Activated CD8-positive, alpha-beta memory T cell treated with anti-CD3 and anti-CD28 coated beads for 48 hours (primary cell): ENCODE data around the gene PRAC2.
A peak's percentile ranks its signal among the peaks of the same experiment; 100 is the strongest.

Experiments
- DNase-seq, 3 experiments: peaks; one replicate each; pipeline ENCODE4 v3.0.0-alpha.2; 2020; ENCODE audit warnings: low read depth in 2 of 3, low spot score in 2 of 3

Gene PRAC2

GRCh38 chr17:48720266-48721008, 2.5 kb upstream of the PRAC2 start:
- DNase-seq: no peak

- DNase-seq: no peak
These were observed 2.0 kb upstream of the PRAC2 start for GRCh38 chr17:48721009-48721402.

DNA sequence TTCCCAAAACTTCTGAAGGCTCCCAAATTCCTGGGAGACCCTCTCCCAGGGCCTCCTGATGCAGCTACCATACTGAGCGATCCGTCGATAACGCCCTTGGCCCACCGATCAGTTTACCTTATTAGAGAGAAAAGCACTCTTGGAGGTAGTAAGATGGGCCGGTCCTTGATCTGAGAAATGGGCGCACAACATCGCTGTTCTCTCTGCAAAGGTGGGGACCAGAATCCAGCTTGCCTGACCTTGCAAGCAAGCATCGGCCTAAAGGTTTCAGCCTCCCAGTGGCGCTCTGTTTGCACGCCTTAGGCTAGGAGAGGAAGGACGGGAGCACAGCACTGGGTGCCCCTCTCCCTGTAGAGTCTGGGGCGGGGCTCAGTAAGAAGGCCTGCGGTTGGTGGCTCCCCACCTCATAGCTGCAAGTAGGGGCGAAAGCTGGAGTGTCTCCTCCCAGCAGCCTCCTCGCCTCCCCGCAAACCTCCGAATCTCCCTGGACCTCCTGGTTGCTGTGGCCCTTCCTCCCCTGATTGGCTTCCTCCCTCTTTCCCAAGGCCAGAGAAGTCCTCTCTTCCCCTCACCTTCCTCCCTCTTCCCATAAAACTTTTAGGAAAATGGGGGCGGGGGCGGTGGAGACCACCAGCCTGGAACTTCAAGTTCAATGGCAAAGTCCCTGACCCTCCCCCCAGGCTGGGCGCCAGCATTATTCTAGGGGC, 631 bp upstream of the PRAC2 start, which contains the start of gene PRAC1:
Gene PRAC1, minus strand, starts transcription at position 318 of the 707 bp plus-strand sequence. Its CDS starts 126 bp downstream, at position 192.
- no peak for DNase-seq

DNA sequence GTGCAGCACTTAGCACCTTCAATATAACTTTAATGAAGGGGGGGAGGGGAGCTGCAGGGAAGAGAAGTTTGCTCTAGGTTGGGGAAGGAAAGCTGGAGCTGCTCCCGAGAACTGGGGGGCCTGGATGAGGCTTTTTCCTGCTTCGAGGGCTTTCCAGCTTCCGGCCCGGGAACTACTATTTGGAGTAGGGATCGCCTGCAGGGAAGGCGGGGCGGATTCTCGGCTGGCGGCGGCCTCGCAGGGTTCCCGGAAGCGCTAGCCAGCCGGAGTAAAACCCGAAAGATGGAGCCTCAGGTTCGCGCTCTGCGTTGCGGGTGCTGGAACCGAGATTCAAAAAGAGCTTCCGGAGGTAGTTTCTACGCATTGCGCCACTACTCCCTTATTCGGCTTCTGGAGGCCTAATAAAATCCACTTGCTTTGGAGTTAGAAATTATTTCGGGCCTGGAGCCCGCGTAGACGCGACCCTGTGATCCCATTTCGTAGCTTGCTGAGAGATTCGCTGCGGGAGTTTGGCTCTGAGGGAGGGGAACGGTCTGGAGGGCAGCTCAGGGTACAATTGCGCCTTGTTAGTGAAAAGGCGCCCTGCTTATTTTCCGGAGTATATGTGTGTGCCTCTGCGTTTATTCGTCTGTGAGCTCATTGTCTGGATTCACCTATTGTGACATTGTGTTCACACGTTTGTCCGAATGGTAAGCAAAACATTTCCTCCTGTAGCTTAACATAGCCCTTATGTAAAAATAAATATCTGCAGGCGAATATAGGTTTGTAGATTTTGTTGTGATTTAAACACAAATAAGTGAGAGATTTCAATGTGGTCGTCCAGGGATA, 652 bp downstream of the PRAC2 start:
- no peak for DNase-seq

DNA sequence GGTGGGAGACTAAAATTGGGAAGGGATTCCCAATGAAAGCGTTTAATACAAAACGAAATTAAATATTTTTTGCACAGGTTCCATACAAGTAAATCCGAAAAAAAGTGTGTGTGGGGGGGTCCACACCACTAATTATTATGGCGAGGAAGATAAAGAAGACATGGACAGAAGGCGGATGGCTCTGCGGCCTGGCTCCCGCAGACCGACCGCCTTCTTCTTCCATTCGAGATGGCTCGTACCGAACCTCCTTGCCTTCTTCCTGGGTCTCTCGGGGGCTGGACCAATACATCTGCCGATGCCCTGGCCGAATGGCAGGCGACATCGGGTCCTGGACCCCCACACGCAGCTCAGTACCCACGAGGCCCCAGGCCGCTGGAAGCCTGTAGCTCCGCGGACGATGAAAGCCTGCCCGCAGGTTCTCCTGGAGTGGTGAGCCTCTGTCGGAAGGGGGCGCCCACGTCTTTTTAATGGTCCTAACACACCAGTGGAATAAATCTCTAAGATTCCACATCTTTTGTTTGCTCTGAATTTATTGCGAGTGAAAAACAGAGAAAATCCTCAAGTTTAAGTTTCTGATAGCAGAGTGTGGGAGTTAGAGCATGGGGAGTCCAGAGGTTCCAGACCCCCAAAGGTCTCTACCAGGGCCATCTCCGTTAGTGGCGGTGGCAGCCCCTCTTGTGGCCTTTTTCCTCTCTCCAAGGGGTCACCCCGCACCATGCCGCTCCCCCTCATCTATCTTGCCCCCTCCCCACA, 1.4 kb downstream of the PRAC2 start:
- peak in 2 of 3 experiments; percentile 61 to 64 for DNase-seq

DNA sequence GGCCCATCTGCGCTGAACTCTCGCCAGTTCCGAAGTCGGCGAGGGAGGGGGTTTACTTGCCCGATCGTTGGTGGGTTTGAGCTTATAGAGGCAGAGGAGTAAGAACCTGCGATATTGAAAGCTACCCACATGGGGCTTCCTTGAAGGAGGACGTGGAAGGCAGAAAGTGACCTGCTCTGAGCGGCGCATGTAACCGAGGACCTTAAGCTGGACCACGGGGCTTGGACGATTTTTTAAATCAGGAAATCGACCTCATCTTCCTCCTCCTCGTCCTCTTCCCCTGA, 2.0 kb downstream of the PRAC2 start:
- no peak for DNase-seq

- no peak for DNase-seq
These were observed 2.5 kb downstream of the PRAC2 start for GRCh38 chr17:48725288-48726064.

- DNase-seq: no peak
These were observed 3.3 kb downstream of the PRAC2 start for GRCh38 chr17:48726114-48726915.

- no peak for DNase-seq
These were observed 3.9 kb downstream of the PRAC2 start for GRCh38 chr17:48726916-48727286.

DNA sequence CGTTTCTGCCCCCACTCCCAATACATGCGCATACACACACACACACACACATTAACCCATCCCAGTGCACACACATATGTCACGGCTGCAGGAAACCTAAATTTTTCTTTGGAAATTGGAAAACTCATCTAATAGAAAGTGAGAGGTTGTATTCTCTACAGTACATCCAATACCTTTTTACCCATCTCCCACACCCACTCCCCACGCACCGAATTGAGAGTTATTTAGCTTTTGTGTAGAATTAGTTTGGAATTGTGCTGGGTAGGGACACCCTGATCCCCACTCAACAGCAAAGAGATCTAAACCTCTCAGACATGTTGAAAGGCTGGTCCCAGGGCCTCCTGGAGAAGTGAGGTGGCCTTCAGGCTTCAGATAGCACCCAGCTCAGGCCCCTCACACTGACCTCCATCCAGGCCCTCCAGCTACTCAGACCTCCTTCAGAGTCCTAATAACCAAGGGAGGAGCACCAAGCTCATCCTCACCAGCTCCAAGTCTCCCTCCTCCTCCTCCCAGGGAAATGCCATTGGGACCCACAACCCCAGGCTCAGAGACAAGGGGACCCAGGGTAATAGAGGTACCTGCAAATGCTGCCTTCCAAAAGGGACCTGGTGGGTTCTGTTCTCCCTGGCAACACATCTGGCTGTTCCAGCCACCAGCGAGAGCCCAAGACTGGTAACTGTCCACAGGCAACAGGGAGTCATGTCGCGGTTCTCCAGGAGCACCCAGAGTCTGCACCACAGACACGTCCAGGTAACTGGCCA, 4.6 kb downstream of the PRAC2 start:
- DNase-seq: no peak

DNA sequence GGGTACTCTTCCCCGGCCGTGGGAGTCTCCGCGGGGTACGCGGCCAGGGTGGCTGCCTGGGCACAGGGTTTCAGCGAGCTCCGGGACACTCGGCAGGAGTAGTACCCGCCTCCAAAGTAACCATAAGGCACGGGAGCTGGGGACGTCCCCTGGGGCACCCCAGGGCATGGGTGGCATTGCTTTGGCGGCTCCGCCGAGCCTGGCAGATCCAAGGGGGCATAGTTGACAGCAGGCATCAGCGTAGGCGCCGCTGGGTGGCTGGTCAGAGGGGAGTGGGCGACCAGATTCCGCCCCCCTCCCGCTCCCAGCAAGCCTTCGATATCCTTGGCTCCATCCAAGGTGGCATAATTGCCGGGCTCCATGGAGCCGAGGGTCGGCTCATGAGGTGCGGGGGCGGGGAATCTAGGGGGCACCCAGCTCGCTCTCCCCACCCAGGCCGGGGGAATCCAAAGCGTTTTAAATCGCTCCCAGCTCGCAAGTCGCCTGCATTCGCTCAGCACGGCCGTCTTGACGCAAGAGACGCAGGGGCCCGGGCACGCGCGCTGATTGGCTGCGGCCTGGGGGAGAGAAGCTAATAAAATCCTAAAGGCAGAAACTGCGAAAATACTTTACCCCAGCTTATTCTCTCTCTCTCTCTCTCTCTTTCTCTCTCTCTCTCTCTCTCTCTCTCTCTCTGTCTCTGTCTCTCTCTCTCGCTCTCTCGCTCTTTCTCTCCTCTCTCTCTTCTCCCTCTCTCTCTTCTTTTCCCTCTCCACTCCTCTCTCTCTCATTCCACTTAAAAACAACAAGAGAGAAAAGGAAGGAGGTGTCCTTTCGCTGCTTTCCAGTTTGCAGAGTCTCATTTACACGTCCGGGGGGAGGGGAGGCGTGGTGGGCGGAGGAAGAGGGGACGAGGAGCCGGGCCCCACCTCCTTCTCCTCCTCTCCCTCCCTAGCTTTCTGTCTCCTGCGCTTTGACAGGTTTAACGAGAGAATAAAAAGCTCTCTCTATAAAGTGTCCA, 5.5 kb downstream of the PRAC2 start, which contains the start of gene HOXB13:
Gene HOXB13, minus strand, starts transcription at position 519 of the 1,000 bp plus-strand sequence. Its CDS starts 157 bp downstream, at position 362.
- no peak for DNase-seq

GRCh38 chr17:48729335-48730239, 6.6 kb downstream of the PRAC2 start:
- no peak for DNase-seq

DNA sequence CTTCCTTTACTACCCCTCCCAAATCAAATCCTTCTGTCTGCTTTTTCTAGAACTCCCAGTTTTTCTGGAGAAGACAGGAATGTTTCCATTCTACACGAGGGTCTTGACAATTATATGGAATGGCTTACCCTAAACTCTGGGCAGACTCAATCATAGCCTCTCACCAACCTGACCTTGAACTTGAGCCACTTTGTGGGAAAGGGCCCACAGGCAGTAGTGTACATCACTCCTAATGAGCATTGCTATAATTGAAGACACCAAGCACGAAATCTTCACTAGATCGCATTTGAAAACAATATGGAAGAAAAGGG, 7.2 kb downstream of the PRAC2 start:
- DNase-seq: no peak

DNA sequence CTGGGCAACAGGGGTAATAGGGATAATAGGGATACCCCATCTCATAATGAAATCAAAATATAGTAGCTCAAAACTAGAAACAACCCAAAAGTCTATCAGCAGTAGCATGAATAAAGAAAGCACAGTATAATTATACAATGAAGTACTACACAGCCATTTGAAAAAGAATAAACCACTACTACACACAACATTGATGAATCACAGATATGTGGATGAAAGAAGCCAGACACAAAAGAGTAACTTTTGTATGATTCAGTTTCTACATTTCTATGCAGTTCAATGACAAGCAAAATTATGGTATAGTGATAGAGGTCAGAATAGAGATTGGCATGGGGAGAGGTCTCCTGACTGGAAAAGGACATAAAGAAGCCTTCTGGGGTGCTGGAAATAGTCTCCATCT, 8.4 kb downstream of the PRAC2 start:
- DNase-seq: no peak

DNA sequence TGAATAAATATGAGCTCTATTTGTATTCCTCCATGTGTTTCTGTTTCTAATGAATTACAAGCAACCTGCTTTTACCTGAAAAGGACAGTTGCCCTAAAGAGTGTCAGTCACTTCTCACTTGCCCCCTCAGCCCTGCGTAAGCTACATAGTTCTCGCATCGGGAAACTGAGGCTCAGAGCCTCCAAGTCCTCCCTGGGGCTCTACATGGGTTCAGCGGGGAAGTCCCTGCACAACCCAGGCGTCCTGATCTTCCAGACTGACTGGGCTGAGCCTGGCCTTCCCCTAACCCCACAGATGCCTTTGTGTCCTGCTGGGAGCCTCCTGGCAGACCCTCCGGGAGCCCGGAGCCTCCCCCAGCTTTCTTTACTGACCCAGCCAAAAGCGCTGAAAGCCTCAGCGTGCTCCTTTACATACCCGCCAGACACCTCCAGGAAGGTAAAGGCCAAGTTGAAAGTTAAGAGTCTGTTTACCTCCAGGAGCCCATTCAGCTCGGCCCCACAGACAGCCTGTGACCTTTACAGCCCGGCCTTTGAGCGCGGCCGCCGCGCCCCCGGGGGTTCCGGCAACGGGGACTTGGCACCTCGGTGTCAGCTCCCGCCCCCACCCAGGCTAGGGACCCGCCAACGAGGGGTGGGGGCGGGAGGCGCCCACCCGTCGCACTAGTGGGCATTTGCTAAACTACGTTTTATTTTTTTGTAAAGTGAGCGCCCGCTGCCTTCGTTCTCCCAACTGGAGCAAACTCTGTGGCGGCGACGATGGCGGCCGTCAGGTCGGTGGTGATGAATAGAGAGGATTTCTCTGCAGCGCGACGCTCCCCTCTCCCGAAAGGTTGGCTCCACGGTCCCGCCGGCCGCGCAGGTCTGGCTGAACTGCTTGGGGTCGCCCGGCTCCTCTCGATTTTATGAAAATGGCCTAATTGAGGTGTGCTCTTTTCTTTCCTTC, 10.0 kb downstream of the PRAC2 start:
- no peak for DNase-seq
